ENCODE results near the gene ZNF787.
"Not testable (repeated sequence)": the region's sequence is repeated elsewhere in the genome, so short reads cannot be mapped to it uniquely, and the experiment has no call there.

Gene ZNF787

GRCh38 chr19:56119582-56119978 lies 1.5 kb downstream of the ZNF787 start:
- no peak for DNase-seq

- DNase-seq: no peak
Observed at GRCh38 chr19:56118666-56119581, 2.2 kb downstream of the ZNF787 start.

GRCh38 chr19:56117889-56118288 lies 3.2 kb downstream of the ZNF787 start:
- no peak for DNase-seq

GRCh38 chr19:56117376-56117884 lies 3.7 kb downstream of the ZNF787 start:
- DNase-seq: no peak

- DNase-seq: no peak
Observed at GRCh38 chr19:56116606-56117005, 4.5 kb downstream of the ZNF787 start.

GRCh38 chr19:56115490-56115889 lies 5.6 kb downstream of the ZNF787 start:
- DNase-seq: no peak

- DNase-seq: no peak
Observed at GRCh38 chr19:56114778-56115110, 6.4 kb downstream of the ZNF787 start.

GRCh38 chr19:56114051-56114777 lies 6.9 kb downstream of the ZNF787 start:
- DNase-seq: no peak

GRCh38 chr19:56113074-56113632 lies 7.9 kb downstream of the ZNF787 start:
- DNase-seq: no peak

- DNase-seq: no peak
Observed at GRCh38 chr19:56112313-56112709, 8.8 kb downstream of the ZNF787 start.

GRCh38 chr19:56111601-56112312 lies 9.3 kb downstream of the ZNF787 start:
- no peak for DNase-seq

GRCh38 chr19:56110515-56111448 lies 10.3 kb downstream of the ZNF787 start:
- DNase-seq: no peak

- DNase-seq: no peak
Observed at GRCh38 chr19:56109226-56109625, 11.9 kb downstream of the ZNF787 start.

- DNase-seq: no peak
Observed at GRCh38 chr19:56108447-56109195, 12.5 kb downstream of the ZNF787 start.

- DNase-seq: no peak
Observed at GRCh38 chr19:56107626-56108351, 13.3 kb downstream of the ZNF787 start.

GRCh38 chr19:56106993-56107392 lies 14.1 kb downstream of the ZNF787 start:
- DNase-seq: no peak

GRCh38 chr19:56106397-56106849 lies 14.7 kb downstream of the ZNF787 start:
- no peak for DNase-seq

GRCh38 chr19:56105831-56106396 lies 15.2 kb downstream of the ZNF787 start:
- not testable (repeated sequence) for DNase-seq

GRCh38 chr19:56105090-56105701 lies 15.9 kb downstream of the ZNF787 start:
- DNase-seq: peak; percentile 73

All from NCI-H2107 (cell line).